GM12872 (cell line): ENCODE measurements around the gene EIF5B.

Experiments used
- CTCF ChIP-seq: IDR thresholded peaks from 3 replicates; pipeline ENCODE4 v1.5.1; 2011; ENCODE audit warnings: low read depth, mild to moderate bottlenecking, low read length, moderate library complexity; ENCODE audit not compliant: insufficient read depth

EIF5B gene

GRCh38 chr2:99377879-99378278, 40.7 kb downstream of the EIF5B start:
- no peak for TF ChIP-seq CTCF

- TF ChIP-seq CTCF = no peak
Observed at GRCh38 chr2:99380376-99381010, 43.3 kb downstream of the EIF5B start.

- TF ChIP-seq CTCF = no peak
Observed at GRCh38 chr2:99382143-99382542, 45.0 kb downstream of the EIF5B start.

GRCh38 chr2:99386011-99386410, 48.8 kb downstream of the EIF5B start:
- TF ChIP-seq CTCF = no peak

GRCh38 chr2:99388892-99389291, 51.7 kb downstream of the EIF5B start:
- no peak for TF ChIP-seq CTCF

- no peak for TF ChIP-seq CTCF
Observed at GRCh38 chr2:99389371-99389770, 52.2 kb downstream of the EIF5B start.

- no peak for TF ChIP-seq CTCF
Observed at GRCh38 chr2:99389946-99390345, 52.8 kb downstream of the EIF5B start.
